WERI-Rb-1 (cell line): ENCODE measurements around the gene LARGE1.

ENCODE experiments used
- DNase-seq: peaks from one replicate; pipeline ENCODE4 v3.0.0-alpha.2; 2020
- H3K27ac ChIP-seq: fragments of 250-450 bp; sonication (Bioruptor Pico); 2 replicates; pipeline ENCODE4 v1.5.1; 2020; ENCODE audit warnings: mild to moderate bottlenecking, moderate library complexity
- H3K27me3 ChIP-seq: fragments of 250-450 bp; sonication (Bioruptor Pico); 2 replicates; pipeline ENCODE4 v1.5.1; 2021; ENCODE audit warnings: mild to moderate bottlenecking, low read depth, moderate library complexity; ENCODE audit not compliant: insufficient read depth, severe bottlenecking
- H3K36me3 ChIP-seq: fragments of 250-450 bp; sonication (Bioruptor Pico); 2 replicates; pipeline ENCODE4 v1.5.1; 2020; ENCODE audit warnings: mild to moderate bottlenecking, moderate library complexity
- H3K4me3 ChIP-seq: 2 replicates; pipeline ENCODE4 v1.5.1; 2011; ENCODE audit warnings: low read depth, mild to moderate bottlenecking, control low read depth, low read length
- H3K9me3 ChIP-seq: fragments of 250-450 bp; sonication (Bioruptor Pico); 2 replicates; pipeline ENCODE4 v1.5.1; 2021; ENCODE audit warnings: mild to moderate bottlenecking, moderate library complexity; ENCODE audit not compliant: severe bottlenecking
- TF ChIP-seq, protein P1 (sequence below): IDR thresholded peaks from 2 replicates; pipeline ENCODE4 v1.5.1; 2011; ENCODE audit warnings: low read depth, mild to moderate bottlenecking, control low read depth, inconsistent platforms, low read length

Gene LARGE1

DNA sequence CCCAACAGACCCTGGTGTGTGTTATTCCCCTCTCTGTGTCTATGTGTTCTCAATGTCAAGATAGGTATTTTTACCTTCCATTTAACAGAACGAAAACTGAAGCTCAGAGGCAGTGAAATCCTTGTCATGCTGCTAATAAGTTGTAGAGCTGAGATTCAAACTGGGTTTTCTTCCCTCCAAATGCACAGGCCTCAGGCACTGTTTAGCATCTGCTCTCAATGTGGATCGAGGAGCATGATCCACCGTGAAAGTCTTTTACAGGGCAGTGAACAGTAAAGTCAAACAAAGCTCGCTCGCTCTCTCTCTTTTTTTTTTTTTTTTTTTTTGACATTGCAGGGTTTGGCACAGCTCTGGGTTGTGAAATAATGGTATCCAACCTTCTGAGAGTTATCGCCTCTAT is 461.1 kb downstream of the LARGE1 start:
- H3K27me3 ChIP-seq: no peaks in the 10 kb centered on the region
- H3K27ac ChIP-seq: no peak overlapping the region
- no peak overlapping the region for H3K4me3 ChIP-seq
- DNase-seq: no peak
- TF ChIP-seq, protein P1, sequence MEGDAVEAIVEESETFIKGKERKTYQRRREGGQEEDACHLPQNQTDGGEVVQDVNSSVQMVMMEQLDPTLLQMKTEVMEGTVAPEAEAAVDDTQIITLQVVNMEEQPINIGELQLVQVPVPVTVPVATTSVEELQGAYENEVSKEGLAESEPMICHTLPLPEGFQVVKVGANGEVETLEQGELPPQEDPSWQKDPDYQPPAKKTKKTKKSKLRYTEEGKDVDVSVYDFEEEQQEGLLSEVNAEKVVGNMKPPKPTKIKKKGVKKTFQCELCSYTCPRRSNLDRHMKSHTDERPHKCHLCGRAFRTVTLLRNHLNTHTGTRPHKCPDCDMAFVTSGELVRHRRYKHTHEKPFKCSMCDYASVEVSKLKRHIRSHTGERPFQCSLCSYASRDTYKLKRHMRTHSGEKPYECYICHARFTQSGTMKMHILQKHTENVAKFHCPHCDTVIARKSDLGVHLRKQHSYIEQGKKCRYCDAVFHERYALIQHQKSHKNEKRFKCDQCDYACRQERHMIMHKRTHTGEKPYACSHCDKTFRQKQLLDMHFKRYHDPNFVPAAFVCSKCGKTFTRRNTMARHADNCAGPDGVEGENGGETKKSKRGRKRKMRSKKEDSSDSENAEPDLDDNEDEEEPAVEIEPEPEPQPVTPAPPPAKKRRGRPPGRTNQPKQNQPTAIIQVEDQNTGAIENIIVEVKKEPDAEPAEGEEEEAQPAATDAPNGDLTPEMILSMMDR: no peak
- H3K9me3 ChIP-seq: no peaks in the 10 kb centered on the region
- no peaks in the 10 kb centered on the region for H3K36me3 ChIP-seq

DNA sequence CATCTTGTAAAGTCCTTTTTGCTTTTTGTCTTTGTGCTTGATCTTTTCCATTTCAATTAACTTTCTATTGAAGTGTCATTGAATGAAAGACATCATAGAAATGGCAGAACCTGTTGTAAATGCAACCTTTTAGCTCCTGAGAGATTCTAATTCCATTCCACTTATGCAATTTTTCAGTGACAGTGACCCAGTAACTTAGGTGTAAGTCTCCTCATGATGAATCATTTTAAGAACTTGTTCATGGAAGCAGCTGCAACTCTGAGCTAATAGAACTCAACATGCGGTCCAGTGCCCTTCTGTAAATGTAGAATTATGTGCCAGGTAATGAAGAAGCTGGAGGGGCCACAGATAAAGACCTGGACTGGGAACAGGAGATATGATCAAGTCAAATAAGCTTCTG is 463.8 kb downstream of the LARGE1 start:
- H3K27ac ChIP-seq: no peak overlapping the region
- DNase-seq: no peak
- H3K4me3 ChIP-seq: no peak overlapping the region
- H3K27me3 ChIP-seq: no peaks in the 10 kb centered on the region
- H3K36me3 ChIP-seq: no peaks in the 10 kb centered on the region
- no peaks in the 10 kb centered on the region for H3K9me3 ChIP-seq
- TF ChIP-seq, protein P1: no peak

DNA sequence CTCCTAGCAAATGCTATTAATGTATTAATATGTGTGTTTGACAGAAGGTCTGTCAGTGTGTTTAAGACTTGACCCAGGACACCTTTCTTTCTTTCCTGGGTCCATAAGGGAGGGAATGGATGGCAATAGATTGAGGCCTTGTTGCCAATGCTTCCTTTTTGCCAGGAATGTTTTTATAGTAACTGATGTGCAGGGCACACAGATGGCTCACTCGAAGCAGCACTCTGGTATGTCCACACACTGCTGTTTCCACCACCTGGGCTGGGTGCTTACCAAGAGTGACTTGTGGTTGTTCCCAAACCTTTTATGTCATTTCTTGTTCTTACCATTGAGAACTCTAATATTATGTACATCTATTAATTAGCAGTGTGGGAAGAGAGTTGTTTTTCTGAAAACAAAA is 465.2 kb downstream of the LARGE1 start:
- TF ChIP-seq, protein P1: no peak
- Histone ChIP-seq H3K27me3 (no peaks in the 10 kb centered on the region), H3K4me3 (no peak overlapping the region), H3K27ac (no peak overlapping the region), H3K9me3 (no peaks in the 10 kb centered on the region), H3K36me3 (no peaks in the 10 kb centered on the region)
- no peak for DNase-seq

DNA sequence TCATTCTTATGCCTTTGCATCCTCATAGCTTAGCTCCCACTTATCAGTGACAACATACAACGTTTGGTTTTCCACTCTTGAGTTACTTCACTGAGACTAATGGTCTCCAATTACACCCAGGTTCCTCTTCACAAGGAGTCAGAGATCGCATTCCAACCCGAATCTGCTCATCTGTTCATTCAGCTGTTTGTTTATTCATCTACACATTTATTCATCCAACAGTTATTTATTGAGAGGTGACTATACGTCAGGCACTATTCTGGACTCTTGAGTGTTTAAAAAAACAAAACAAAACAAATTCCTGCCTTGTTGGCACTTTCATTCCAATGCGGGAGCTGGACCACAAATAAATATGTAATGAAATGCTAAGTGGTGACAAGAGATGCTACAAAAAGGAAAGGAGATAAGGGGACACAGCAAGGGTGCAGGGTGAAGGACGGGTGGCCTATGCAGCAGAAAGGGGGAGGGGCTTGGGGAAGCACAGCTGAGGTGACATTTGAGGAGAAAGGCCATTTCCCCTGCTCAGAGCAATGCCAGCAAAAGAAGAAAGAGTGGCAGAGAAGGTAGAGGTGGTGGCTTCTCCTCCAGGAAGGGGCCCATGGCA is 468.3 kb downstream of the LARGE1 start:
- Histone ChIP-seq H3K36me3 (no peaks in the 10 kb centered on the region), H3K27me3 (no peaks in the 10 kb centered on the region), H3K4me3 (no peak overlapping the region), H3K9me3 (no peaks in the 10 kb centered on the region), H3K27ac (no peak overlapping the region)
- DNase-seq: no peak
- TF ChIP-seq, protein P1: no peak

DNA sequence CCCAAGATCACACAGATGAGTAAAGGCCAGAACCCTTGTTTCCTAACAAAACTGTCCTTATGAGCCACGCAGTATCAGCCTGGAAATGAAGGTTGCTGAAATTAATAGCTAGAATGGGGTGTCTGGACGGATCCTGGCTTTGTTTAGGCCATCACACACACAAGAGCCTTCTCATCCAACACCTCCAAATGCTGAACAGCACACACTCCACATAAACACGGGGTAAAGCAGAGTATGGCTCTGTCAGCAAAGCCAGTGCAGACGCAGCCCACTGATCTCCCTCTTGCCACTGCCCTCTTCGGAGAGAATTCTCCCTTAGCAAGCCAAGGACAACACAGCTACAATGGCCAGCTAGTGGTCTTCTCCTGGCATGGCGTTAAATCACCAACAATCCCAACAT is 469.5 kb downstream of the LARGE1 start:
- no peak for DNase-seq
- Histone ChIP-seq H3K36me3 (no peaks in the 10 kb centered on the region), H3K9me3 (no peaks in the 10 kb centered on the region), H3K27ac (no peak overlapping the region), H3K4me3 (no peak overlapping the region), H3K27me3 (no peaks in the 10 kb centered on the region)
- TF ChIP-seq, protein P1: no peak

DNA sequence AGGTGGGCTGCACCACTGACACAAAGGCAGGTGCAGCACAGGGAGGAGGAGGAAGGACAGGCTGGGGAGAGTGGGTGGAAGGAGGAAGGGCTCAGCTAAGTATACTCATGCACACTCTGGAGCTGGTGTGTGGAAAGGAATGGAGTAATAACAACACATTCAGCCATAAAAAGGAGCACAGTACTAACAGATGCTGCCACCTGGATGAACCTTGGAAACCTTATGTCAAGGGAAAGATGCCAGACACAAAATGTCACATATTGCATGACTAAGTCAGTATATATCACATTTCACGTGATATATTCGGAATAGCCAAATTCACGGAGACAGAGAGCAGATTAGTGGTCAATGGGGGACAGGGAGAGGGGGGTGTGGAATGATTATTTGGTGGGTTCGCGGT is 472.5 kb downstream of the LARGE1 start:
- TF ChIP-seq, protein P1: no peak
- Histone ChIP-seq H3K27me3 (no peaks in the 10 kb centered on the region), H3K36me3 (no peaks in the 10 kb centered on the region), H3K9me3 (no peaks in the 10 kb centered on the region), H3K4me3 (no peak overlapping the region), H3K27ac (no peak overlapping the region)
- DNase-seq: no peak
